ENCODE results near the gene CDH5. TPM values are rescaled to one million over a fixed set of nuclear protein-coding genes. Genes with fewer than 3 reads are reported as not detected.

CDH5 gene
- total RNA-seq, 4 donors from 2014 or later: 56.0 to 90.0 (median 67.2) TPM

DNA sequence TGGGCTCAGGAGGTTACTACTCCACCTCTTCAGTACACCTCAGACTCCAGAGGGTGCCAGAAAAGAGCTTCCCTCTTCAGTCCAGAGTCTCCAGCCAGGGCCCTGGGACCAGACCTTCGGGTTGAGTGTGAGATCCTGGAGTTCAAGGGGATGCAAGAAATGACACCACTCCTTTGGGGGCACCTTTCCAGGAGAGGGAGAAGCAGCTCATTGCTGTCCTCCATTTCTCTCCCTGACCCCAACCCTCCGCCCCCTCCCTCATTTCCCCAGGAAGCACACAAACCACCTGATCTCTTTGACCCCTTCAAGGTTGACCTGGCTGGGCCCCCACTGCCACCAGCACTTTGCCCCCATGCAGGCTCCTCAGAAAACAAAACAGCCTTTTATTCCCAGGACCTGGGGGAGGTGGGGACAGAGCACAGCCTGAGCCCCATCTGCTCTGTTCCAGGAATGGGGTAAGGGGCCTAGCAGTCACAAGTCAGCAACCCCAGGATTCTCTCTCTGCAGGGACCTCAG lies 21.4 kb downstream of the CDH5 start:
- H3K27me3 ChIP-seq: no peaks in the 10 kb centered on the region
- no peak for TF ChIP-seq POLR2A (IDR thresholded peaks at IDR 0.05)
- TF ChIP-seq, protein P1, sequence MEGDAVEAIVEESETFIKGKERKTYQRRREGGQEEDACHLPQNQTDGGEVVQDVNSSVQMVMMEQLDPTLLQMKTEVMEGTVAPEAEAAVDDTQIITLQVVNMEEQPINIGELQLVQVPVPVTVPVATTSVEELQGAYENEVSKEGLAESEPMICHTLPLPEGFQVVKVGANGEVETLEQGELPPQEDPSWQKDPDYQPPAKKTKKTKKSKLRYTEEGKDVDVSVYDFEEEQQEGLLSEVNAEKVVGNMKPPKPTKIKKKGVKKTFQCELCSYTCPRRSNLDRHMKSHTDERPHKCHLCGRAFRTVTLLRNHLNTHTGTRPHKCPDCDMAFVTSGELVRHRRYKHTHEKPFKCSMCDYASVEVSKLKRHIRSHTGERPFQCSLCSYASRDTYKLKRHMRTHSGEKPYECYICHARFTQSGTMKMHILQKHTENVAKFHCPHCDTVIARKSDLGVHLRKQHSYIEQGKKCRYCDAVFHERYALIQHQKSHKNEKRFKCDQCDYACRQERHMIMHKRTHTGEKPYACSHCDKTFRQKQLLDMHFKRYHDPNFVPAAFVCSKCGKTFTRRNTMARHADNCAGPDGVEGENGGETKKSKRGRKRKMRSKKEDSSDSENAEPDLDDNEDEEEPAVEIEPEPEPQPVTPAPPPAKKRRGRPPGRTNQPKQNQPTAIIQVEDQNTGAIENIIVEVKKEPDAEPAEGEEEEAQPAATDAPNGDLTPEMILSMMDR (IDR thresholded peaks at IDR 0.05): no peak
- peak overlapping the region; percentile 78 to 81 (median 80) for H3K27ac ChIP-seq
- no peaks in the 10 kb centered on the region for H3K36me3 ChIP-seq
- no peaks in the 10 kb centered on the region for H3K9me3 ChIP-seq
- intact Hi-C loops (cut with DNase I): no loop called here
- 44 to 61% methylated on average over 2 of the region's 2 CpGs for WGBS, 2 donors
- no peak for DNase-seq
- H3K4me1 ChIP-seq: peaks cover 17 to 27% of the 10 kb centered on the region in 2 donors
- H3K4me3 ChIP-seq (replicated peaks in 1 of 3): no peak overlapping the region

DNA sequence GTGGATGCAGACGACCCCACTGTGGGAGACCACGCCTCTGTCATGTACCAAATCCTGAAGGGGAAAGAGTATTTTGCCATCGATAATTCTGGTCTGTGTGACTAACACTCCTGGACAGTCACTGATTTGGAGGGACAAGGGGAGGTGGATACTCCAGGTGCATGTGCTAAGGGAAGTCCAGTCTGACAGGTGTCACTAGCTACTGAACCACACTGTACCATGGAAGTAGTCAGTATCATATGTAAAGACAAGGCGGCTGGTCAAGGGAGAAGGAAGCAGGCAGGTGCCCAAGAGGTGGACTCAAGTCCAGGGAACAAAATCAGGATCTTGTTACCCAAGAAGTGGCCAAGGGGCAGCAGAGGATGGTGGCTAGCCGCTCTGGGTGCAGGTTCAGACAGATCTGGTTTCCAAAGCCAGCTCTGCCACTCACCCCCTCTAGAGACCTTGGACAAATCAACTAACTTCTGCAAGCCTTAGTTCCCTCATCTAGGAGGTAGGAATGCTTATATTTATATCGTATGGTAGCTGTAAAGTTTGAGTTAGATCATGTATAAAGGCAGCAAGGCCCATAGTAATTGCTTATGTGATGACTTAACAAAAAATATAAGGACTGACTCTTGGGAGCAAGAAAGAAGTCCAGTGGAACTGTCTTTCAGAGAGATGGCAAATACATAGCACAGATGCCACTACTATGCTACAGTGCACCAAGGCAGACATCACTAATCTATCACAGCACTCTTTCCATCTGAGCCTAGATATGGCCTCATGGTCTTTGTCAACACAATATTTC lies 22.1 kb downstream of the CDH5 start:
- Histone ChIP-seq H3K27ac (no peak overlapping the region), H3K36me3 (peaks cover 0 to 3% of the 10 kb centered on the region in 2 donors), H3K4me3 (replicated peaks in 1 of 3) (no peak overlapping the region), H3K4me1 (peaks cover 17 to 20% of the 10 kb centered on the region in 2 donors), H3K9me3 (no peaks in the 10 kb centered on the region), H3K27me3 (no peaks in the 10 kb centered on the region)
- TF ChIP-seq POLR2A (IDR thresholded peaks at IDR 0.05): no peak
- TF ChIP-seq, protein P1 (IDR thresholded peaks at IDR 0.05): no peak
- DNase-seq: no peak
- 75 to 90% methylated on average over 6 of the region's 6 CpGs for WGBS, 2 donors
- intact Hi-C loops (cut with DNase I): no loop called here

DNA sequence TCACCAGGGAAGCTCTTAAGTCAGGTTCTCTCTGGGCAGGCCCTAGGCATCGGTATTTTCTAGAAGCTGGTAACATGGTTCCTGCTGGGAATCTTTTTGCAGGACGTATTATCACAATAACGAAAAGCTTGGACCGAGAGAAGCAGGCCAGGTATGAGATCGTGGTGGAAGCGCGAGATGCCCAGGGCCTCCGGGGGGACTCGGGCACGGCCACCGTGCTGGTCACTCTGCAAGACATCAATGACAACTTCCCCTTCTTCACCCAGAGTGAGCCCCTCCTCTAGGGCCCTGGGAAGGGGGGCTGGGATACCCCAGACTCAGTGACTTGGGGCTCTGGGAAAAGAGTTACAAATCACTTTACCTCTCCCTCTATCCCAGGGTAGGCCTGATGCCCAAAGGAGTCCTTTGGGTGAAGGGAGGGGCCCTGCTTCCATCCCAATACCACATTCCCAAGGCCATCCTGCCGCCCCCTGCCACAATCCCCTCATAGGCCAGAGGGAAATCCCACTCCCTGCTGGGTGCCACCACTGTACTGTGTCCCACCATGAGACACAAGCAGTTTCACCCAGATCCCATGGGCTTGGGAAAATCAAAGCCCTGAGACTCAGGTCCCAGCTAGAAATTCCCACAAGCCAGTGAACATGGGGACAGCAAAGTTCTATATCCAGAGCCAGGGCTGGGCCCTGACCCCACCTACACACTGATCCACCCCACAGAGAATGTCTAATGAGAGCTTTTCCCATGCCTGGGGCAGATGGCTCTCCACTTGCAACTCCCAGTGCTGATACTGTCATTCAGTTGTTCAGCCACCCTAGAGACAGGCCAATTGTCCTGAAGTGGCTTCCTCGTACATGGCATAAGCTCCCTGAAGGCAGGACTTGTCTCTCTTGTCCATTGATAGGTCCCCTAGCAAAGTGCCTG lies 23.0 kb downstream of the CDH5 start:
- intact Hi-C loops (cut with DNase I): no loop called here
- H3K27me3 ChIP-seq: no peaks in the 10 kb centered on the region
- no peaks in the 10 kb centered on the region for H3K9me3 ChIP-seq
- no peak overlapping the region for H3K4me3 ChIP-seq (replicated peaks in 1 of 3)
- DNase-seq: no peak
- WGBS, 2 donors: 93 to 97% methylated on average over 13 of the region's 13 CpGs
- H3K36me3 ChIP-seq: peaks cover 0 to 3% of the 10 kb centered on the region in 2 donors
- no peak for TF ChIP-seq POLR2A (IDR thresholded peaks at IDR 0.05)
- TF ChIP-seq, protein P1 (IDR thresholded peaks at IDR 0.05): no peak
- H3K27ac ChIP-seq: no peak overlapping the region
- peaks cover 17 to 19% of the 10 kb centered on the region in 2 donors for H3K4me1 ChIP-seq

DNA sequence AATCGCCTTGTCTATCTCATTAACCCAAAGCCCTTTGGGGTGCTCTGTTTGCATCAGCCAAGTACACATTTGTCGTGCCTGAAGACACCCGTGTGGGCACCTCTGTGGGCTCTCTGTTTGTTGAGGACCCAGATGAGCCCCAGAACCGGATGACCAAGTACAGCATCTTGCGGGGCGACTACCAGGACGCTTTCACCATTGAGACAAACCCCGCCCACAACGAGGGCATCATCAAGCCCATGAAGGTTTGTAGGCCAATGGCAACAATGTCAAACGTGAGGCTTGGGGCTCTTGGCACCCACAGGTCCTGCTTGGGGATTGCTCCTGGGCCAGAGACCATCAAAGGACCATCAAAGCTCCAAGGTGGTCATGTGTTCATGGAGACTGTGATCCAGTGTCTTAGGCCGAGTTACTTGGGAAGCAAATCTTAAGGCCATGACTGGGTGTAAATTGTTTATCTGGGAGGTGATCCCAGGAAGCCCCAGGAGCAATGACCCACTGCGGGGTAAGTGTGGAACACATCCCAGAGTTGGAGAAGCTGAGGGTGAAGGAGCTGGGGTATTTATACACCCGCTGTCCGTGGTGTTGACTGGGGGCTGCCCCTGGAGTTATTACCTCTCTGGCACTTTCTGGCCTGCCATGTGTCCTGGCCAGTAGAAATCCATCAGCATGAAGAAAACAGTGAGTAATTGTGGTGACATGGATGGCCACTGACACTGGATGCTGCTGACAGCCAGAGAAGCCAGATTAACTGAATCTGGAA lies 24.0 kb downstream of the CDH5 start:
- 82 to 90% methylated on average over 14 of the region's 14 CpGs for WGBS, 2 donors
- Histone ChIP-seq H3K27ac (no peak overlapping the region), H3K36me3 (peaks cover 0 to 3% of the 10 kb centered on the region in 2 donors), H3K9me3 (no peaks in the 10 kb centered on the region), H3K4me3 (replicated peaks in 1 of 3) (no peak overlapping the region), H3K27me3 (no peaks in the 10 kb centered on the region), H3K4me1 (peaks cover 17 to 19% of the 10 kb centered on the region in 2 donors)
- intact Hi-C loops (cut with DNase I): no loop called here
- TF ChIP-seq POLR2A (IDR thresholded peaks at IDR 0.05): no peak
- TF ChIP-seq, protein P1 (IDR thresholded peaks at IDR 0.05): no peak
- no peak for DNase-seq
